ENCODE data around the gene LRRK2.
A peak's percentile ranks its signal among the peaks of the same experiment; 100 is the strongest.
"Not testable (repeated sequence)": the region's sequence is repeated elsewhere in the genome, so short reads cannot be mapped to it uniquely, and the experiment has no call there.

The LRRK2 gene

DNA sequence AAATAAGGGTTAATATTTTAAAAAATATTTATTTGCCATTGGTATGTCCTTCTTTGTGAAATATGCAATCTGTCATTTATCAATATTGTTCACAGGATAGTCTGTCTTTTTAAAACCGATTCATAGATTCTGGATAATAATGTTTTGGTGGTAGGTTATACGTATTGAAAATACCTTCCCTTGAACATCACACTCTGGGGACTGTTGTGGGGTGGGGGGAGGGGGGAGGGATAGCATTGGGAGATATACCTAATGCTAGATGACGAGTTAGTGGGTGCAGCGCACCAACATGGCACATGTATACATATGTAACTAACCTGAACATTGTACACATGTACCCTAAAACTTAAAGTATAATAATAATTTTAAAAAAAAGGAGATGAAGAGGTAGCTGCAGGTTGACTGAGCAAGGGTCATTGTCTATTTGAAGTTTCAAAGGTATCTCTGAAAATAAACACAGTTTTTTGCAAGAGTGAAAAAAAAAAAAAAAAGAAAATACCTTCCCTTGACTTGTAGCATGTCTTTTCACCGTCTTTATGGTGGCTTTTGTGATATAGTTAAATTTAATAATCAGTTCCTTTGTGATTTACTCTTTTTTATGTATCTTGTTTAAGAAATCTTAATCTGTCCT, 19.8 kb downstream of the LRRK2 start:
- not testable (repeated sequence) for H3K9me3 Mint-ChIP-seq; H3K4me3 Mint-ChIP-seq; H3K27me3 Mint-ChIP-seq; ATAC-seq (replicated peaks); DNase-seq; H3K27ac Mint-ChIP-seq
- H3K36me3 Mint-ChIP-seq: peaks cover 12 to 15% of the 10 kb centered on the region in 2 donors
- peaks cover 16 to 36% of the 10 kb centered on the region in 2 donors for H3K4me1 Mint-ChIP-seq

DNA sequence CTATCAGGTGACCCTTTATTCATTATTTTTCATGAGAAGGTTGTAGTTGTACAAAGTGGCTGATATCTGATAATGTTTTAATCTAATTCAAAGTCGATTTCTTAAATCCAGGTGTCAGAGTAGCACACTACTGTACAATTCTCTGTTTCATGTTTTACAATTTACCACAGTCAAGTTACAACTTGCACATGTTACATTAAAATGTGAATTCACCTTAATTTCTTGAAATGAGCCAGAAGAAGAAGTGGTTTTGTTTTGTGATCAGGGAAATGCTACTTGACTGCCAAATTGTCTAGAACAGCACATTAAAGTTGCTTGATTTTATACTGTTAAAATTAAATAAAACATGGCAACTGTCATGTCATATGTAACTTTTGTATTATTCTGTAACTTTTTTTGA, 23.2 kb downstream of the LRRK2 start:
- peaks cover 12% of the 10 kb centered on the region in 2 donors for H3K36me3 Mint-ChIP-seq
- no peak overlapping the region for H3K4me3 Mint-ChIP-seq
- no peak for DNase-seq
- H3K27ac Mint-ChIP-seq: no peak overlapping the region
- H3K9me3 Mint-ChIP-seq: peaks cover 3 to 4% of the 10 kb centered on the region in 2 donors
- no peaks in the 10 kb centered on the region for H3K27me3 Mint-ChIP-seq
- ATAC-seq (replicated peaks): peak; percentile 49 to 59
- H3K4me1 Mint-ChIP-seq: peaks cover 10 to 24% of the 10 kb centered on the region in 2 donors

DNA sequence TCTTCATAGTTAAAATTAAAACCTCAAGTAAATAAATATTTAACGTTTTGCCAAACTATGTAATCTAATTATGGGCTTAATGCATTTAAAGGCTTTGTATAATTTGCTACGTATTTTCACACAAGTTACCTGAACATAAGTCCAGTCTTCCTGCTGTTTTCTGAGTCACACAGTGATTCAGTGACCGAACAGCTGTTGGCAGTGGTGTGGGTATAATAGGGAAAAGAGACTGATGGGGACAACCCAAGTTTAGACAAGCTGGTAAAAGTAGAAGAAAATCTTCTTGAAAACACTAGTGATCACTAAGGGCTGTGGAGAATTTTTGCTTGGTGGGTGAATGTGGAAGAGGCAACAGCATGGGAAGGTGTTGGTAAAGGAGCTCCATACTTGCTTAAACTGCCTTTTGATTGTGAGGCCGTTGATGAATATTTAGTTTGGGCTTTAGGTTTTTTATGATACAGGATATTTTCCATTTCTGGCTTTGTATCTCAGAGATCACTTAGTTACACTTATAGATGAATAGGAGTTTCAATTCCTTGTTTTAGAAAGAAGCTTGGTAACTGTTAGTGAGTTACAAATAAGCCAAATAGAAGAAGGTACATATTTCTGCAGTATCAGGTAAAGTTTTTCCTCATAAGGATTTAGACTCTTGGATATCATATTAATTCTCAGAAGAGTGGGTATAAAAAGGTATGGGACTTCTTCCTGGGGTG, 23.9 kb downstream of the LRRK2 start:
- DNase-seq (no peak), ATAC-seq (replicated peaks) (peak; percentile 80 to 82)
- H3K27ac Mint-ChIP-seq: peak overlapping the region; percentile 94
- no peaks in the 10 kb centered on the region for H3K27me3 Mint-ChIP-seq
- H3K4me3 Mint-ChIP-seq: peak overlapping the region; percentile 15 to 77
- H3K4me1 Mint-ChIP-seq: peaks cover 8 to 19% of the 10 kb centered on the region in 2 donors
- H3K9me3 Mint-ChIP-seq: peaks cover 3 to 4% of the 10 kb centered on the region in 2 donors
- peaks cover 12 to 17% of the 10 kb centered on the region in 2 donors for H3K36me3 Mint-ChIP-seq

DNA sequence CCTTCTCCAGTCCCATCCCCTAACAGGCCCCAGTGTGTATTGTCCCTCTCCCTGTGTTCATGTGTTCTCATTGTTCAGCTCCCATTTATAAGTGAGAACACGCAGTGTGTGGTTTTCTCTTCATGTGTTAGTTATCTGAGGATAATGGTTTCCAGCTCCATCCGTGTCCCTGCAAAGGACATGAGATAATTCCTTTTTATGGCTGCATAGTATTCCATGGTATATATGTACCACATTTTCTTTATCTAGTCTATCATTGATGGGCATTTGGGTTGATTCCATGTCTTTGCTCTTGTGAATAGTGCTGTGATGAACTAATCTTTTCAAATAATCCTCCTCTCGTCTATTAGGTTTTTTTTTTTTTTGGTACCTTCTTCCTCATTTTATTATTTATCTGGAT, 25.9 kb downstream of the LRRK2 start:
- Mint-ChIP-seq H3K36me3 (peaks cover 20 to 23% of the 10 kb centered on the region in 2 donors), H3K4me1 (peaks cover 13 to 19% of the 10 kb centered on the region in 2 donors)
- H3K27me3 Mint-ChIP-seq; H3K27ac Mint-ChIP-seq; DNase-seq; H3K4me3 Mint-ChIP-seq; ATAC-seq (replicated peaks); H3K9me3 Mint-ChIP-seq: not testable (repeated sequence)

DNA sequence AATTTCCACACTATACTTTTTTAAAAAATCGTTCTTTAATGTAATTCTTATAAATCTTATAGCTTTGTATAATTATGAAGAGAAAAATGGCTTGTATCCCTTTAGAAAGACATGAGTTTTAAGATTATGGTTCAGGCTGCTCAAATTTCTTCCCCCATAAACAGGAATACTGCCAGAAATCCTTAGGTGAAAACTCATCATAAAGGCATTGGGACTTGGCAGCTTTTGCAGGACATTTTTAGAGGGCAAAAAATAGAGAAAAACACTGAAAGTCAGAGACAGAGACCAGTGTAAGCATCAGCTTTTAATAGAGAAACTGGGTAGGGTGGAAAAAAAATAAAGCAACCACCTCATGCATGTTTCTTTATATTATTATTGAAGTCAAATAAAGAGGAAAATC, 29.1 kb downstream of the LRRK2 start:
- Mint-ChIP-seq H3K9me3 (peaks cover 3 to 4% of the 10 kb centered on the region in 2 donors), H3K27me3 (no peaks in the 10 kb centered on the region), H3K4me3 (no peak overlapping the region), H3K27ac (no peak overlapping the region), H3K4me1 (peaks cover 8 to 13% of the 10 kb centered on the region in 2 donors), H3K36me3 (peaks cover 24 to 25% of the 10 kb centered on the region in 2 donors)
- ATAC-seq (replicated peaks) (no peak), DNase-seq (no peak)

DNA sequence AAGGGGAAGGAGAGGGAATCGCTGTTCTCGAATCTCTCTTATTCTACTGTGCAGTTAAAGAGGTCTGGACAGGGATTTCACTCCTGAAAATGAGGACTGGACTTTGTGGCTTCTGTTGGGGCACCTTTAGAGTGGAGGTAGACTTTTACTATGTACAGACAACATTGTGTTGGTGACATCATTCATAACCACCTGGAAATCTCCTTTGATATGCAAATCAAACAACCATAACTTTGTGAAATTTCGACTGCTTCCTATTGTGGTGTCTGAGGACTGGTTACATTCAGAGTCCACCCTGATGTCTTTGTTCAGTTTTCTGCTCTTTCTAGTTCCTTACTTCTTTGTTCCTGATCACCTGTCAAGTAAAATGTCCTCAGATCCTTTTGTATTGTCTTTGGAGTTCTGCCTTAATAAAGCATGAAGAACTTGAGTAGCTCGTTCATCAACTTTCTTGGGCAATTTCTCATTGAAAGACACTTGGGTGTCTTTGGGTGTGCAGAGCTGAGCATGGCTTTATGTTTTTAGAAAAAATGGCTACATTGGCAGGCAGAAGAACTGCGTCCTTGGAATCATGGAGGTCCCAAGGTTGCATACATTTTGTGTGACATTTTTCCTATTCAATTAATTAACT, 29.8 kb downstream of the LRRK2 start:
- no peak overlapping the region for H3K27ac Mint-ChIP-seq
- DNase-seq (no peak), ATAC-seq (replicated peaks) (no peak)
- no peak overlapping the region for H3K4me3 Mint-ChIP-seq
- H3K36me3 Mint-ChIP-seq: peaks cover 20 to 21% of the 10 kb centered on the region in 2 donors
- peaks cover 3 to 4% of the 10 kb centered on the region in 2 donors for H3K9me3 Mint-ChIP-seq
- H3K4me1 Mint-ChIP-seq: peaks cover 6 to 9% of the 10 kb centered on the region in 2 donors
- no peaks in the 10 kb centered on the region for H3K27me3 Mint-ChIP-seq

DNA sequence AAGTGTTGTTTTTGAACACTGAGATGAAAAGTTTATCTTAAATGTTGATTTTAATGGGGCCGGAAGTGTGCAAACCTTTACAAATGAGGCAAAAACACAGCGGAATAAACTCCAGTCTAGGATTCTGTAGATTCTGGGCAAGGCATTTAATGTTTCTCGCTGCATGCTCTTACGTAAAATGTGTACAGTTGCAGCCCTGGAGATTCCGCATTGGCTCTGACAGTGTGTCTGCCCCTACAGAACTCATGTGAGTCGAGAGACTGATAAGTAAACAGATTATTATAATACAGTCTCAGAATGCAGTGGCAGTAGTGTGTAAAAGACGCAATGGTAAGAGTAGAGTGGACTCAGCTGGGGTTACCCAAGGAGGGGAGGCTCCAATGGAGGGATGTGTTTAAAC, 33.6 kb downstream of the LRRK2 start:
- ATAC-seq (replicated peaks) (no peak), DNase-seq (no peak)
- peaks cover 22% of the 10 kb centered on the region in 2 donors for H3K36me3 Mint-ChIP-seq
- H3K27ac Mint-ChIP-seq: no peak overlapping the region
- H3K4me1 Mint-ChIP-seq: peaks cover 16 to 25% of the 10 kb centered on the region in 2 donors
- no peaks in the 10 kb centered on the region for H3K27me3 Mint-ChIP-seq
- no peaks in the 10 kb centered on the region for H3K9me3 Mint-ChIP-seq
- H3K4me3 Mint-ChIP-seq: no peak overlapping the region

DNA sequence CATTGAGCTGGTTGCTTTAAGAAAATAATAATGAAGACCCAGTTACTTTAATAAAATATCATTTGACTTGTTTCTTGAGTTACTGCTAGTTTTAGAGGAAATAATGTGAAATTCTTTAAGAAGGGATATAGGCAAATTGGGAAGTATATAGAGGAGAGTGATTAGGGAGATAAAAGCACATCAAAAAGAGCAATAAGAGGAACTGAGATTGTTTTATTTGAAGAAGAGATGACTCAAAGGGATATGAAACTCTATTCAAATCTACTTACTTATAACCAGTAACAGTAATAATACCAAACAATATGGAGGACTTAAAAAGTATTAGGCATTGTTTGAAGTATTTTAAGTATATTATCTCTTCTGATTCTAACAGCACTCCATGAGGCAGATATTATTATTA, 37.1 kb downstream of the LRRK2 start:
- H3K27me3 Mint-ChIP-seq: no peaks in the 10 kb centered on the region
- peak; percentile 84 for ATAC-seq (replicated peaks)
- peak overlapping the region in 1 of 2 donors; percentile 52 for H3K4me3 Mint-ChIP-seq
- peaks cover 16 to 26% of the 10 kb centered on the region in 2 donors for H3K36me3 Mint-ChIP-seq
- H3K4me1 Mint-ChIP-seq: peaks cover 15 to 33% of the 10 kb centered on the region in 2 donors
- no peak for DNase-seq
- H3K27ac Mint-ChIP-seq: peak overlapping the region; percentile 79
- H3K9me3 Mint-ChIP-seq: peaks cover 0 to 5% of the 10 kb centered on the region in 2 donors

DNA sequence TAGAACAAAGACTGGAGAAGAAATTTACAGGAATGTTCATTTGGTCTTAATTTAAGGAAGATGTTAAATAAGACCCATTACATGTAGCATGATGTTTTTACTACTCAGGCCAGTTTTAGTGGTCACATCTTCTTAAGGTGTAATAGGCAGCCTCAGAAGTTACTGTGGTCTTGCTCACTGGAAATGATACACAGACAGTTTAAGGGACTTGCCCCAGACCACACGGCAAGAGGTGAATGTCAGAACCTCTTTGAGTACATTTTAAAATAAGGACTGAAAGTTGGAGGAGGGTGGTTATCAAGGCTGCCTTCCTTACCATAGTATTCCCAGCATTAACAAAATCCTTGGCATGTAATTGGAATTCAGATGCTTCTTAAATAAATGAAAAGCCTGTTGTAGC, 37.9 kb downstream of the LRRK2 start:
- ATAC-seq (replicated peaks): peak; percentile 95 to 96
- H3K4me1 Mint-ChIP-seq: peaks cover 15 to 33% of the 10 kb centered on the region in 2 donors
- H3K36me3 Mint-ChIP-seq: peaks cover 16 to 26% of the 10 kb centered on the region in 2 donors
- peak overlapping the region; percentile 89 for H3K27ac Mint-ChIP-seq
- peaks cover 0 to 5% of the 10 kb centered on the region in 2 donors for H3K9me3 Mint-ChIP-seq
- H3K27me3 Mint-ChIP-seq: no peaks in the 10 kb centered on the region
- H3K4me3 Mint-ChIP-seq: peak overlapping the region; percentile 44 to 52
- peak; percentile 10 for DNase-seq

DNA sequence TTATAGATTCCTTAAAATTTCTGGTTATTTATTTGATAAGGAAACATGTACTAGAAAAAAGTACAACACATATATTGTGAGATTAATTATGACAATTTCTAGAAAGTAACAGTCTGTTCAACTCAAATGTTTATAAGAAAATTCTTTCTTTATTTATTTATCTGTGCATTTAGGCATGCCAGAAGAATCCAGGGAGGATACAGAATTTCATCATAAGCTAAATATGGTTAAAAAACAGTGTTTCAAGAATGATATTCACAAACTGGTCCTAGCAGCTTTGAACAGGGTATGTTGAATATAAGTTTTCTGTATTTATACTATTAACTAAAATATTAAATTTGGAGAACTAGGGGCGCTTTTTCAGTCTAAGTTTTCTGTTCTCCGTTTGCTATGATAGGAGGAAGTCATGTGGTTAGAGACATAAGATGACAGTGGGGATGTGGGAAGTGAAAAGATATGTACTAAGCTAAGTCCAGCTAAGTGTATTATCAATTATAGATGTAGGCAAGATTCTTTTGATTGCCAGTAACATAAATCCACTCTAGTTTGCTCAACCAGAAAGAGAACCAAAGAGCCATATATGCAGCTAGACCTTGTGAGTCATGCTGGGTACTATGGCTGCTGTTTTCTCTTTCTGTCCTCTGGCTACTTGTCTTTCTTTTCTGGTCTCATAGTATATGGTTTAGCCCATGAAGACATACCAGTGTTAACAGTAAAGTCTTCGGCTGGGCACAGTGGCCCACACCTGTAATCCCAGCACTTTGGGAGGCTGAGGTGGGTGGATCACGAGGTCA, 39.0 kb downstream of the LRRK2 start:
- H3K9me3 Mint-ChIP-seq: peaks cover 0 to 5% of the 10 kb centered on the region in 2 donors
- peak; percentile 57 for ATAC-seq (replicated peaks)
- H3K27me3 Mint-ChIP-seq: no peaks in the 10 kb centered on the region
- peak overlapping the region; percentile 79 for H3K27ac Mint-ChIP-seq
- DNase-seq: no peak
- H3K4me3 Mint-ChIP-seq: peak overlapping the region in 1 of 2 donors; percentile 43
- H3K4me1 Mint-ChIP-seq: peaks cover 15 to 27% of the 10 kb centered on the region in 2 donors
- peaks cover 16 to 26% of the 10 kb centered on the region in 2 donors for H3K36me3 Mint-ChIP-seq

DNA sequence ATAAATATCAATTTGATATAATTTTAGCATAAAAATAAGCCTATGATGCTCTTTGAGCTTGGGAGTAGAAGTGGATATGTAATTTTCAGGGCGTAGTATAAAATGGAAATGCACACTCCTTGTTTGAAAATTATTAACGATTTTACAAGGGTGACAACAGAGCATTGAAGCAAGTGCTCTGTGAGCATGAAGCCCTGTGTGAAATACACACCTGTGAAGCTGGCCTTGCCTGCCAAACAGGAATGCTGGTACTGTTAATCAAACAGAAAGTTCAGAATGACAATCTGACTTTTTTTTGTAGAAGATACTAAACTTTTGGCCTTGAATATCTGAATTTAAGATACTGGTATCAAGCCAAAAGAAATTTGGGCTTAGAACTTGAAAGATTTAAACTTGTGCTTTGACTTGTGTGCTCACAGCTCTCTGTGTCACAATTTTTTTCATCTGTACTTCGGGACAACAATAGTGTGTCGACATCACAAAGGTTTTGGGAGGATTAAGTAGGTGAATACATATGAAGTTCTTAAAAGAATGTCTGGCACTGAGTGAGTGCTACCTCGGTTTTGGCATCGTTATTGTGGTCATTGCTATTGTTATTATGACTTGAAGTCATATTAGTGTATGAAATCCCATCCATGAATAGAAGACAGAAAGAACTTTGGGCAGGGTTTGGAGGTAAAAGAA, 47.3 kb downstream of the LRRK2 start:
- ATAC-seq (replicated peaks) (no peak), DNase-seq (no peak)
- peaks cover 2 to 7% of the 10 kb centered on the region in 2 donors for H3K36me3 Mint-ChIP-seq
- peaks cover 0 to 7% of the 10 kb centered on the region in 2 donors for H3K4me1 Mint-ChIP-seq
- no peak overlapping the region for H3K4me3 Mint-ChIP-seq
- H3K27me3 Mint-ChIP-seq: no peaks in the 10 kb centered on the region
- no peaks in the 10 kb centered on the region for H3K9me3 Mint-ChIP-seq
- H3K27ac Mint-ChIP-seq: no peak overlapping the region

DNA sequence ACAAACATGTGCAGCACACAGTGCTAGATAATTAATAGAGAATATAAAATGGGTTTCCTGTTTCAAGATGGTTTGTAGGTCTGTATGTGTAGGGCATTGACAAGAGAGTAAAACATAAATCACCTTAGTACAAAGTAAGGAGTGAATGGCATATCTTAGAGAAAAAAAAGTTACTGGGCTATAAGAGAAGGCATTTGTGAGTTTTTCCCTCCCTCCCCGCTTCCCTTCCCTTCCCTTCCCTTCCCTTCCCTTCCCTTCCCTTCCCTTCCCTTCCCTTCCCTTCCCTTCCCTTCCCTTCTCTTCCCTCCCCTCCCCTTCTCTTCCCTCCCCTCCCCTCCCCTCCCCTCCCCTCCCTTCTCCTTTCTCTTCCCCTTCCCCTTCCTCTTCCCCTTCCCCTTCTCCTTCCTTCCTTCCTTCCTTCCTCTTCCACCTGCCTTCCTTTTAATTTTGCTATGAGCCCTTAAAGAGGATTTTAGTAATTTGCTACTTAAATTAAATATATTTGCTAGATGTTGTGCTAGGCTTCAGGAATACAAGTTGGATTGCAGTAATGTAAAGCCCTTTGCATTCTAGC, 57.1 kb downstream of the LRRK2 start:
- ATAC-seq (replicated peaks) (no peak), DNase-seq (no peak)
- no peak overlapping the region for H3K4me3 Mint-ChIP-seq
- H3K27ac Mint-ChIP-seq: no peak overlapping the region
- no peaks in the 10 kb centered on the region for H3K4me1 Mint-ChIP-seq
- peaks cover 0 to 2% of the 10 kb centered on the region in 2 donors for H3K9me3 Mint-ChIP-seq
- peaks cover 27 to 38% of the 10 kb centered on the region in 2 donors for H3K36me3 Mint-ChIP-seq
- H3K27me3 Mint-ChIP-seq: no peaks in the 10 kb centered on the region

DNA sequence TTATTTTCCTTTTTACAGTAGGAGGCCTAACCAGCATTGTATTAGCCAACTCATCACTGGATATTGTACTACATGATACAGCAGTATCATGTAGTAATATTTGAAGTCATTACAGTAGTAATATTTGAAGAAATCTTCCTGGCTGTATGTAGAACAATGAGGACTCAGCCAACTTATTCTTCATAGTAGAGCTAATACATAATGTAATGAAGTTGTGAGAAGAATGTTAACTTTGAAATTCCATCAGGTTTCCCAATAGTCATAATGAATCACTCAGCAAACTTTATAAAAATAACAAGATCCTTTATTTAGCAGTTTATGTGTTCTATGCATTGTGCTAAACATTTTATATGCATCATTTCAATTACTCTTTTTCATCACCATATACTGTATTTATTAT, 61.8 kb downstream of the LRRK2 start:
- H3K9me3 Mint-ChIP-seq: peaks cover 0 to 4% of the 10 kb centered on the region in 2 donors
- ATAC-seq (replicated peaks): no peak

More for the DNA sequence above, 61.8 kb downstream of the LRRK2 start:
- no peaks in the 10 kb centered on the region for H3K27me3 Mint-ChIP-seq
- peaks cover 19 to 44% of the 10 kb centered on the region in 2 donors for H3K36me3 Mint-ChIP-seq
- no peak overlapping the region for H3K4me3 Mint-ChIP-seq
- no peaks in the 10 kb centered on the region for H3K4me1 Mint-ChIP-seq
- H3K27ac Mint-ChIP-seq: no peak overlapping the region
- DNase-seq: no peak

Data from stimulated activated naive B cell treated with anti-CD40 and anti-IgM and Interleukin-4, amounts not matched to agents 10 μg/mL and 1 μg/mL and 100 μg/mL, for 72 hours (primary cell).